Esophagus squamous epithelium (tissue), 5 donors: ENCODE data around the gene MOB3A. TPM values are rescaled to one million over a fixed set of nuclear protein-coding genes. Genes with fewer than 3 reads are reported as not detected.

Source experiments
- DNase-seq: peaks from one replicate; lab custom pipeline; 2025; lab: John Stamatoyannopoulos, UW
- H3K27ac ChIP-seq, 4 donors: fragments of 200-600 bp; sonication (generic); one replicate each; pipeline ENCODE4 v1.5.1; 2016 to 2019; ENCODE audit warnings: mild to moderate bottlenecking in 1 of 4
- H3K27me3 ChIP-seq, 4 donors: fragments of 200-600 bp; sonication (generic); 1 replicate in 3 of 4; 2 replicates in 1 of 4; pipeline versions ENCODE4 v1.5.1 to v1.6.0; 2017 to 2021; ENCODE audit warnings: antibody characterized with exemption in 1 of 4
- H3K36me3 ChIP-seq, 3 donors: fragments of 200-600 bp; sonication (generic); one replicate each; pipeline ENCODE4 v1.5.1; 2016 to 2019
- H3K4me1 ChIP-seq, 3 donors: fragments of 200-600 bp; sonication (generic); one replicate each; pipeline ENCODE4 v1.5.1; 2017 to 2019
- H3K4me3 ChIP-seq, 4 donors: fragments of 200-600 bp; sonication (generic); 1 replicate in 3 of 4; 2 replicates in 1 of 4; pipeline ENCODE4 v1.5.1; 2016 to 2019; ENCODE audit warnings: mild to moderate bottlenecking in 2 of 4, moderate library complexity in 1 of 4
- H3K9me3 ChIP-seq, 3 donors: fragments of 200-600 bp; sonication (generic); one replicate each; pipeline ENCODE4 v1.5.1; 2016 to 2019
- CTCF ChIP-seq, 6 experiments: fragments of 450-650 bp in 4 of 6; fragments of 200-600 bp in 2 of 6; sonication (generic) in 2 of 6; IDR thresholded peaks; one replicate each; pipeline ENCODE4 v1.5.1; 2016 to 2019; ENCODE audit warnings: antibody characterized with exemption in 6 of 6, mild to moderate bottlenecking in 4 of 6, moderate library complexity in 4 of 6
- POLR2A ChIP-seq, 4 donors: fragments of 450-650 bp; IDR thresholded peaks; one replicate each; pipeline ENCODE4 v1.6.1; 2017; ENCODE audit warnings: antibody characterized with exemption in 4 of 4, mild to moderate bottlenecking in 4 of 4, moderate library complexity in 3 of 4
- WGBS, 2 donors: methylation state at CpG; one replicate each; pipeline ENCODE4 v1.1.5; 2018; 5-methylcytosine and 5-hydroxymethylcytosine counted together
- intact Hi-C: fragments of 100-400 bp; cut with DNase I; formaldehyde crosslinking; loops from one replicate; pipeline ENCODE4 v1.15.0; 2022
- small RNA-seq, 4 donors: library from RNA; depleted of rRNA; stranded (forward); fragments of <200 nt; gene quantifications; one replicate each; pipeline ENCODE3, GENCODE V24; 2016
- total RNA-seq, 4 donors: library from RNA; depleted of rRNA; stranded (reverse); fragments of >200 nt; gene quantifications; one replicate each; pipeline ENCODE4 v1.1.0, GENCODE V29; 2016
- donor health status: DM: yes; HTN: yes; CAD: no.

The MOB3A gene
- total RNA-seq, 4 donors from 2014 or later = 22.9 to 26.9 (median 23.6) TPM

- TF ChIP-seq POLR2A (IDR thresholded peaks at IDR 0.05) (no peak), CTCF (IDR thresholded peaks at IDR 0.05) (no peak)
- H3K4me3 ChIP-seq = no peak overlapping the region
- intact Hi-C loops = loop anchor here (5.0 kb wide), 1 partner anchor 45 kb away; no protein-coding TSS in a partner anchor
- no peaks in the 10 kb centered on the region for H3K36me3 ChIP-seq
- no peak for DNase-seq
- H3K4me1 ChIP-seq = peaks cover 0 to 19% (median 4%) of the 10 kb centered on the region in 3 donors
- H3K27ac ChIP-seq = no peak overlapping the region
- WGBS, 2 donors = 93 to 95% methylated on average over 2 of the region's 2 CpGs
- peaks cover 0 to 4% (median 0%) of the 10 kb centered on the region in 3 donors for H3K9me3 ChIP-seq
- H3K27me3 ChIP-seq = no peaks in the 10 kb centered on the region
Measured at GRCh38 chr19:2022289-2022688, 73.8 kb downstream of the MOB3A start.

- Histone ChIP-seq H3K27ac (no peak overlapping the region), H3K27me3 (no peaks in the 10 kb centered on the region), H3K9me3 (peaks cover 0 to 4% (median 0%) of the 10 kb centered on the region in 3 donors), H3K4me3 (no peak overlapping the region), H3K36me3 (no peaks in the 10 kb centered on the region), H3K4me1 (peaks cover under 1 to 18% (median under 1%) of the 10 kb centered on the region in 3 donors)
- no peak for TF ChIP-seq POLR2A (IDR thresholded peaks at IDR 0.05)
- TF ChIP-seq CTCF (IDR thresholded peaks at IDR 0.05) = no peak
- 82 to 83% methylated on average over 2 of the region's 4 CpGs for WGBS, 2 donors
- intact Hi-C loops = loop anchor here (5.0 kb wide), 1 partner anchor 46 kb away; no protein-coding TSS in a partner anchor
- no peak for DNase-seq
Measured at GRCh38 chr19:2021453-2022140, 74.5 kb downstream of the MOB3A start.

Small RNA genes within 50 kb of the gene (small RNA-seq; reads per million reads assigned to genes)
- 0 reads per million in 4 donors for gene AC007136.1

Other genes with a start within 250 kb of the MOB3A start
- 10 to 100 TPM in 3 of 4 donors, 1 to 10 TPM in 1; 7.5 to 16.4 (median 15.4) TPM for gene REXO1, start 247.8 kb downstream of the MOB3A start, total RNA-seq
- 10 to 100 TPM in 1 of 4 donors, 1 to 10 TPM in 3; 8.3 to 13.5 (median 9.1) TPM for gene KLF16, start 232.7 kb downstream of the MOB3A start, total RNA-seq
- 10 to 100 TPM; 78.4 to 91.7 (median 82.9) TPM for gene ABHD17A, start 210.8 kb downstream of the MOB3A start, total RNA-seq
- 10 to 100 TPM in 2 of 4 donors, 1 to 10 TPM in 2; 4.7 to 20.4 (median 11.1) TPM for gene ADAT3, start 190.9 kb downstream of the MOB3A start, total RNA-seq
- gene SCAMP4, start 190.9 kb downstream of the MOB3A start, total RNA-seq = 100 to 1,000 TPM in 1 of 4 donors, 10 to 100 TPM in 3; 49.8 to 144 (median 83.9) TPM
- gene CSNK1G2, start 155.2 kb downstream of the MOB3A start, total RNA-seq = 10 to 100 TPM; 40.4 to 68.9 (median 60.3) TPM
- 10 to 100 TPM; 42.3 to 79.0 (median 63.8) TPM for gene BTBD2, start 80.6 kb downstream of the MOB3A start, total RNA-seq
- 100 to 1,000 TPM; 147 to 300 (median 189) TPM for gene MKNK2, start 45.1 kb downstream of the MOB3A start, total RNA-seq
- gene IZUMO4, start 589 bp upstream of the MOB3A start, total RNA-seq = 10 to 100 TPM in 1 of 4 donors, 1 to 10 TPM in 2, not detected in 1; 3.0 to 11.4 (median 3.2) TPM
- 10 to 100 TPM; 47.7 to 99.9 (median 71.8) TPM for gene AP3D1, start 55.2 kb upstream of the MOB3A start, total RNA-seq
- 10 to 100 TPM in 3 of 4 donors, 1 to 10 TPM in 1; 8.5 to 24.4 (median 17.0) TPM for gene DOT1L, start 67.6 kb upstream of the MOB3A start, total RNA-seq
- gene PLEKHJ1, start 140.0 kb upstream of the MOB3A start, total RNA-seq = 10 to 100 TPM; 44.8 to 56.5 (median 48.8) TPM
- 10 to 100 TPM; 19.3 to 39.7 (median 31.3) TPM for gene SF3A2, start 140.5 kb upstream of the MOB3A start, total RNA-seq
- gene AMH, start 153.0 kb upstream of the MOB3A start, total RNA-seq = 1 to 10 TPM in 1 of 4 donors, under 1 TPM in 2, not detected in 1; 0.76 to 1.1 (median 0.88) TPM
- gene JSRP1, start 160.1 kb upstream of the MOB3A start, total RNA-seq = 1 to 10 TPM in 1 of 4 donors, not detected in 3; 1.5 TPM
- under 1 TPM in 3 of 4 donors, not detected in 1; 0.32 to 0.40 (median 0.38) TPM for gene PEAK3, start 185.8 kb upstream of the MOB3A start, total RNA-seq
- gene LINGO3, start 211.8 kb upstream of the MOB3A start, total RNA-seq = under 1 TPM in 1 of 4 donors, not detected in 3; 0.09 TPM
- 100 to 1,000 TPM in 3 of 4 donors, 10 to 100 TPM in 1; 97.8 to 163 (median 128) TPM for gene LSM7, start 232.3 kb upstream of the MOB3A start, total RNA-seq
- gene SPPL2B, start 232.4 kb upstream of the MOB3A start, total RNA-seq = 10 to 100 TPM; 14.7 to 37.7 (median 36.2) TPM